GM18858 (cell line): ENCODE measurements around the gene SULT4A1.

Experiments used
- ATAC-seq: cut with Tn5 transposase; IDR thresholded peaks from one replicate; pipeline ENCODE4 v1.9.1; 2021; ENCODE audit not compliant: unreplicated experiment

Gene SULT4A1

GRCh38 chr22:43845981-43846380 is 16.3 kb downstream of the SULT4A1 start:
- no peak for ATAC-seq

- no peak for ATAC-seq
Observed at GRCh38 chr22:43844560-43845545, 17.5 kb downstream of the SULT4A1 start.

- ATAC-seq = no peak
Observed at GRCh38 chr22:43843783-43844530, 18.4 kb downstream of the SULT4A1 start.

GRCh38 chr22:43841742-43842141 is 20.6 kb downstream of the SULT4A1 start:
- ATAC-seq = no peak

- no peak for ATAC-seq
Observed at GRCh38 chr22:43840851-43841250, 21.5 kb downstream of the SULT4A1 start.

GRCh38 chr22:43840431-43840830 is 21.9 kb downstream of the SULT4A1 start:
- ATAC-seq = no peak

GRCh38 chr22:43839781-43840180 is 22.5 kb downstream of the SULT4A1 start:
- no peak for ATAC-seq

GRCh38 chr22:43838571-43839307 is 23.6 kb downstream of the SULT4A1 start:
- no peak for ATAC-seq

GRCh38 chr22:43838161-43838560 is 24.2 kb downstream of the SULT4A1 start:
- no peak for ATAC-seq

GRCh38 chr22:43837666-43838065 is 24.6 kb downstream of the SULT4A1 start:
- ATAC-seq = no peak

- ATAC-seq = no peak
Observed at GRCh38 chr22:43835736-43836135, 26.6 kb downstream of the SULT4A1 start.

- no peak for ATAC-seq
Observed at GRCh38 chr22:43835166-43835565, 27.1 kb downstream of the SULT4A1 start.

GRCh38 chr22:43833286-43834240 is 28.8 kb downstream of the SULT4A1 start:
- no peak for ATAC-seq

- ATAC-seq = no peak
Observed at GRCh38 chr22:43832393-43833265, 29.7 kb downstream of the SULT4A1 start.

- ATAC-seq = no peak
Observed at GRCh38 chr22:43831561-43832392, 30.5 kb downstream of the SULT4A1 start.

GRCh38 chr22:43830931-43831560 is 31.3 kb downstream of the SULT4A1 start:
- ATAC-seq = no peak

- no peak for ATAC-seq
Observed at GRCh38 chr22:43829904-43830851, 32.1 kb downstream of the SULT4A1 start.
